Activated naive CD4-positive, alpha-beta T cell treated with anti-CD3 and anti-CD28 coated beads, Interleukin-2, amount 10 ng/mL, durations not matched to agents 7 days and 5 days (primary cell): ENCODE results near the gene UBE2S.

Source experiments
- CTCF ChIA-PET: fragments of 350-600 bp; sonication (Branson Sonifier 250); formaldehyde crosslinking; loops from one replicate; lab custom pipeline; 2021; ENCODE audit warnings: antibody characterized with exemption; lab: Charles Lee
- DNase-seq: peaks from one replicate; pipeline ENCODE4 v3.0.0-alpha.2; 2020
- H3K27ac Mint-ChIP-seq: one replicate; pipeline ENCODE4 v1.8.0; 2021; ENCODE audit warnings: mild to moderate bottlenecking, moderate library complexity, mixed read lengths
- H3K27me3 Mint-ChIP-seq: one replicate; pipeline ENCODE4 v1.8.0; 2021; ENCODE audit warnings: mild to moderate bottlenecking, mixed read lengths
- H3K36me3 Mint-ChIP-seq: one replicate; pipeline ENCODE4 v1.8.0; 2021; ENCODE audit warnings: mixed read lengths
- H3K4me1 Mint-ChIP-seq: one replicate; pipeline ENCODE4 v1.8.0; 2021; ENCODE audit warnings: mixed read lengths
- H3K4me3 Mint-ChIP-seq: one replicate; pipeline ENCODE4 v1.8.0; 2021; ENCODE audit warnings: mild to moderate bottlenecking, moderate library complexity, mixed read lengths
- H3K9me3 Mint-ChIP-seq: one replicate; pipeline ENCODE4 v1.8.0; 2021; ENCODE audit warnings: mixed read lengths

Gene UBE2S

DNA sequence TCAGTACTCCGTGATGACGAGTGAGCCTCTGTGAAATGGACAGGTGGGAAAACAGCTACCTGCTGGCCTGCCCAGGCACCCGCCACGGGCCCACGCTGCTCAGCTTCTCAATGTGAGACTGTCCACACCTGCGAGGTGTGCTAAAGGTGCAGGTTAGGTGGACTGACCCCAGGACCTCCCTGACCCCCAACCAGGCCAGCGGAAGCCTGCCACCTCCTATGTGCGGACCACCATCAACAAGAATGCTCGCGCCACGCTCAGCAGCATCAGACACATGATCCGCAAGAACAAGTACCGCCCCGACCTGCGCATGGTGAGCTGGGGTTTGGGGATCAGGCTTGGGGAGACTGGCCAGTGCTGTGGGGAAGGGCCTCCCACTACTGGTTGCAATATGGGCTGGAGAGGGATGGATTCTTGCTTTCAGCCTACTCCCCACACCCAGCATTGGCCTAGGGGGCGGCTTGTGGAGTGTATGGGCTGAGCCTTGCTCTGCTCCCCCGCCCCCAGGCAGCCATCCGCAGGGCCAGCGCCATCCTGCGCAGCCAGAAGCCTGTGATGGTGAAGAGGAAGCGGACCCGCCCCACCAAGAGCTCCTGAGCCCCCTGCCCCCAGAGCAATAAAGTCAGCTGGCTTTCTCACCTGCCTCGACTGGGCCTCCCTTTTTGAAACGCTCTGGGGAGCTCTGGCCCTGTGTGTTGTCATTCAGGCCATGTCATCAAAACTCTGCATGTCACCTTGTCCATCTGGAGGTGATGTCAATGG lies 19.7 kb downstream of the UBE2S start:
- no peaks in the 10 kb centered on the region for H3K9me3 Mint-ChIP-seq
- peaks cover 50% of the 10 kb centered on the region for H3K36me3 Mint-ChIP-seq
- H3K4me3 Mint-ChIP-seq: peak overlapping the region; percentile 97
- no peaks in the 10 kb centered on the region for H3K27me3 Mint-ChIP-seq
- DNase-seq: no peak
- H3K4me1 Mint-ChIP-seq: peaks cover 61% of the 10 kb centered on the region
- no peak overlapping the region for H3K27ac Mint-ChIP-seq
- CTCF ChIA-PET: interaction anchor here (1.3 to 1.6 kb wide), 2 partner anchors 9 to 116 kb away, joined by 3 to 4 read pairs; no protein-coding TSS in a partner anchor

DNA sequence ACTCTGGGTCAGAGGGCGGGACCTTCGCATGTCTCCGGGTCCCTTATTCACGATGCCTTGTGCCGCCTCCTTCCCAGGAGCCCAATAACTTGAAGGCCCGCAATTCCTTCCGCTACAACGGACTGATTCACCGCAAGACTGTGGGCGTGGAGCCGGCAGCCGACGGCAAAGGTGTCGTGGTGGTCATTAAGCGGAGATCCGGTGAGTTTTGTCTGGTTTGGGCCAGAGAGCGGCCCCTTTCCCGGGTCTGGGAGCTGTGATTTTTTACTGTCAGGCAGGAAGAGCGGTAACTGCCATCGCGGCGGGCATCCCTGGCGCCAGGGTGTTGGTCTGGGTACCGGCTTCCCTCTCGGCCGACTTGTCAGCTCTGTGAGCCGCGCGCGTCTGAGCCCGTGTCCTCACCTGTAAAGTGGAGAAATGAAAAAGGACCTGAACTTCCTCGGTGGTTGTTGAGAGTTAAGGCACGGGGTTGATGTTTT lies 21.1 kb downstream of the UBE2S start:
- Mint-ChIP-seq H3K27me3 (no peaks in the 10 kb centered on the region), H3K27ac (peak overlapping the region; percentile 97), H3K36me3 (peaks cover 58% of the 10 kb centered on the region), H3K4me3 (peak overlapping the region; percentile 97), H3K4me1 (peaks cover 75% of the 10 kb centered on the region), H3K9me3 (no peaks in the 10 kb centered on the region)
- CTCF ChIA-PET: interaction anchor here (1.0 to 1.6 kb wide), 3 partner anchors 11 to 117 kb away, joined by 3 to 4 read pairs (median 3); no protein-coding TSS in a partner anchor
- DNase-seq: no peak

DNA sequence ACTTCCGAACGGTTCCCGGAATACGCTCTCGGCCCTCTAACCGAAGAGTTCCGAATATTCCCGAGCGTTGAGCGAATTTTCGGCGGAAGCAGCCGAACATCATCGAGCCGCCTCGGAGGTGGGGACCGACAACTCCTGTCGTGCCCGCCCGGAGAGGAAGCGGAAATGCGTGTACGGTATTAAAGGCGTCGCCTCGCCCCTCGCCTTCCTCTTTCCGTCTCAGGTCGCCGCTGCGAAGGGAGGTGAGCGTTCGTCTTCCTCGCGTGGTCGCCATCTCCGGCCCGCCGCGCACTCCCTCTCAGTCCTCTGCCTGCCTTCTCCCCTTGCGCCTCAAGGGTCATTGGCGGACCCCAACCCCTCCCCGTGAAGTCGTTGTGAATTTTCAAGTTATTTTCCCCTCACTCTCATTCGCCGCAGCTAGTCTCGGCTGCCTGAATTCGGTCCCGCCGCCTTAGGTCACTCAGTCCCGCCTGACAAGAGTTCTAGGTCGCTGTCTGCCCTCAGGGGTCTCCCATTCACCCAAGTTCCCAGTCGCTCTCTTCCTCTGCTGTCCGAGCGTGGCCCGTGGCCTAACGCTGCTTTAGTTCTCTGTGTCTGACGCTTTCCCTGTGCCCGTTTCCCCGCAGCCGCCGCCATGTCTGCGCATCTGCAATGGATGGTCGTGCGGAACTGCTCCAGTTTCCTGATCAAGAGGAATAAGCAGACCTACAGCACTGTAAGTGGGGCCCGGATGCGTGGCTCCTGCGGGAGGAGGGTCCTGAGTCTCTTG lies 21.7 kb downstream of the UBE2S start, which contains the start of gene RPL28:
Gene RPL28 (plus strand): TSS at position 209 of the 769 bp plus-strand sequence. CDS start 426 bp downstream, at position 635.
- Mint-ChIP-seq H3K27me3 (no peaks in the 10 kb centered on the region), H3K27ac (peak within 1 kb of the TSS; percentile 97), H3K9me3 (no peaks in the 10 kb centered on the region), H3K4me1 (peaks cover 76% of the 10 kb centered on the region), H3K4me3 (peak within 1 kb of the TSS; percentile 97), H3K36me3 (peaks cover 60% of the 10 kb centered on the region)
- CTCF ChIA-PET: interaction anchor here (1.0 kb wide), 1 partner anchor 19 kb away, joined by 3 read pairs; no protein-coding TSS in a partner anchor
- peak; percentile 98 for DNase-seq

DNA sequence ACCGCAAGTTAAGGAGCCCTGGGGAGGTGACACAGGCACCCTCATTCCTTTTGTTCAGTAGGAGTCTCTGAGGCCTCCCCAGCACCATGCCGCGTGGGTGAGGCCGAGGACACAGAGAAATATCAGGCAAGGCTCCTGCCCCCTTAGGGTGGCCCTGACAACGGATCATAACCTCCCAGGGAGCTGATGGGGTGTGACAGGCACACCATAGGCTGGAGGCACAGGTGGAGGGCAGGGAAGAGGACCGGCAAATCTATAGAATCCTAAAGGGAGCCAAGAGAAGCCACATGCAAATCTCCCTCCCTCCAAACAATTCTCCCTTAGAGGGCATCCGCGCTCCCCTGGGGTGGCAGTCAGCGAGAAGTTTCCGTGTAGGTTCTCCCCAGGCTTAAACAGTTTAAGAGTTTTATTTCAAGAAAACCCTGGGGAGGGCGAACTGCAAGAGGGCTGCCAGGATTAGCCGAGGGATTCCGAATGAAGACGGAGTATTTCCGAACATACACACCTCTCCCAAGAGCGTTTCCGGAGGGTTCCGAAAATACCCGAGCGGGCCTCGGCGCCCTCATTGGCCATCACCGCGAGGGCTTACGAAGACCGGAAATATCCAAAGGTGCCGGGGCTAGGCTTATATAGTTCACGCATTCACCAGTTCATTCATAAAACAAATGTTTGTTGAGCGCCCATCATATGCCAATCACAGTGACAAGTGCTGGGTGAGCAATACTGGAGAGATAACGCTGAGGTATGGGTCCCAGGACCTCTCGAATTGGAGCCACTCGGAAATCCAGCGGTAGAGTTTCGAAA lies 22.5 kb downstream of the UBE2S start:
- Mint-ChIP-seq H3K27ac (peak overlapping the region; percentile 97), H3K4me3 (peak overlapping the region; percentile 97), H3K9me3 (no peaks in the 10 kb centered on the region), H3K4me1 (peaks cover 70% of the 10 kb centered on the region), H3K36me3 (peaks cover 54% of the 10 kb centered on the region), H3K27me3 (no peaks in the 10 kb centered on the region)
- peak; percentile 98 for DNase-seq
- CTCF ChIA-PET: interaction anchor here (0.9 to 3.1 kb wide), 7 partner anchors 19 to 131 kb away, joined by 3 to 25 read pairs (median 5); partner anchors contain the start of gene KMT5C

DNA sequence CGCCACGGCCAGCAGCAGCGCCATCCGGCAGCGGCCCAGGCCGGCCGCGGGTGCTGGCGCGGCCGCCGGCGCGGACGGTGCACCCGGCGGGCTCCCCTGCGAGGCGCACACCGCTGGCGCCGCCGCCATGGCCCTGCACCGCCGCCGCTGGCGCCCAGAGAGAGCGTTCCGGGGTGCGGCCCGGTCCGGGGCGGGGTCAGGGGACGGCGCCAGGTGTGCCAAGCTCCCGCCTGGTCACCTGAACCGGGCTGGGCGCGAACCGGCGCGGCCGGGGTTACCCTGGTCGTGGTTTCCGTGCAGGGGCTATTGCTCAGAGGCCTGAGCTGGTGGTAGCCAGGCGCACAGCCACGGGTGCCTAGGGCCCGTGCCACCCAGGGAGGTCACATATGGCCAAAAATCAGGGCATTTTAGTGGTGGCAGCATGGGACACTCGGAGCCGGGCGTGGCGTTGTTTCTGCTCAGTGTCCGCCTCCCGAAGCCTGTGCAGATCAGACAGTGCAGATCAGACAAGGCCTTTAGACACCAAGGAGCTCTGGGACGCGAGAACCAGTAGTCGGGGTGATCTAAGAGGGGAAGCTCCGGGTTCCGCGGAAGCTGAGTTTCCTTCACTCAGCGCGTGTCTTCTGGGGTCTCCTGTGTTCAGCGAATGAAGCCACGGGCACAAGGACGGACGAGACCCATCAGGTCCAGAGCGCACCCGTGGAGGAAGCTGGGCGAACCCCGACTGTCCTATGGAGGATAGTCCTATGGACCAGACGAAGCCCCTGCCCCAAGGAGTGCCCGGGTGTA lies 23.3 kb downstream of the UBE2S start, which contains the start of gene TMEM238:
Gene TMEM238 (minus strand): TSS at position 162 of the 789 bp plus-strand sequence. CDS start 33 bp downstream, at position 129.
- Mint-ChIP-seq H3K4me3 (peak within 1 kb of the TSS; percentile 97), H3K9me3 (no peaks in the 10 kb centered on the region), H3K36me3 (peaks cover 50% of the 10 kb centered on the region), H3K27ac (peak within 1 kb of the TSS; percentile 97), H3K4me1 (peaks cover 63% of the 10 kb centered on the region), H3K27me3 (no peaks in the 10 kb centered on the region)
- DNase-seq: peak; percentile 64
- CTCF ChIA-PET: interaction anchor here (0.9 to 3.1 kb wide), 8 partner anchors 24 to 130 kb away, joined by 3 to 25 read pairs (median 4); partner anchors contain the start of gene KMT5C

DNA sequence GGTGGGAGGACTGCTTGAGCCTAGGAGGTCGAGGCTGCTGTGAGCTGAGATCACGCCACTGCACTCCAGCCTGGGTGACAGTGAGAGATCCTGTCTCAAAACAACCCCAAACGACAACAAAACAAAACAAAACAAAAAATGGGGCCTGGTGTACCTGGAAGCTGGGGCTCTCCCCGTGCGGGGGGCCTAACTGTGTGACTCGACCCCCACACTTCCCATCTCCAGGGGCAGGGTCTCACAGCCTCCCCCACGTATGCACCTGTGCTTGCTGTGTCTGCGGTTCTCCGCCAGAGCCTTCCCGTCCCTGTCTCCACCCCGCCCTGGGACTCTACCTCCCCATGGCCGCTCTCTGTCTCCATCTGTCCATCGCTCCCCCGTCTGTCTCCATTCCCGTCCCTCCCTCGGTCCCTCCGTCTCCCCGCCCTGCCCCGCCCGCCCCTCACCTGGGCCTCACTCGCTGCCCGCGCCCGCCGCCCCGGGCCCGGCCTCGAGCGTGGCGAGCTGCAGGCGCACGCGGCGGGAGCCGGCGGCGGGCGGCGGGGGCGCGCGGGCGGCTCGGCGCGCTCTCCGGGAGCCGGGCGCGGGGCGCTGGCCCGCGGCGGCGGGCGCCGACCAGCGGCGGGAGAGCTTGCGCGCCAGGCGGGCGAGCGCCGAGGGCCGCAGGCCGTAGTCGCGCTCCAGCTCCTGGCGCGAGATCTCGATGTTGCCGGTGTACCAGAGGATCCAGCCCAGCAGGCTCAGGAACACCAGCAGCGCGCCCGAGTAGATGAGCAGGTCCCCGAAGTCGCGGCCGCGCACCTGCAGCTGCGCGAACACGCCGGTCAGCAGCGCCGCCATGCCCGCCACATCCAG lies 24.1 kb downstream of the UBE2S start:
- DNase-seq: peak; percentile 67
- CTCF ChIA-PET: interaction anchor here (0.5 to 3.1 kb wide), 8 partner anchors 25 to 176 kb away, joined by 3 to 25 read pairs (median 4); partner anchors contain the start of gene KMT5C
- H3K27ac Mint-ChIP-seq: peak overlapping the region; percentile 93
- H3K4me1 Mint-ChIP-seq: peaks cover 55% of the 10 kb centered on the region
- H3K4me3 Mint-ChIP-seq: peak overlapping the region; percentile 90
- H3K36me3 Mint-ChIP-seq: peaks cover 45% of the 10 kb centered on the region
- H3K9me3 Mint-ChIP-seq: no peaks in the 10 kb centered on the region
- H3K27me3 Mint-ChIP-seq: no peaks in the 10 kb centered on the region

DNA sequence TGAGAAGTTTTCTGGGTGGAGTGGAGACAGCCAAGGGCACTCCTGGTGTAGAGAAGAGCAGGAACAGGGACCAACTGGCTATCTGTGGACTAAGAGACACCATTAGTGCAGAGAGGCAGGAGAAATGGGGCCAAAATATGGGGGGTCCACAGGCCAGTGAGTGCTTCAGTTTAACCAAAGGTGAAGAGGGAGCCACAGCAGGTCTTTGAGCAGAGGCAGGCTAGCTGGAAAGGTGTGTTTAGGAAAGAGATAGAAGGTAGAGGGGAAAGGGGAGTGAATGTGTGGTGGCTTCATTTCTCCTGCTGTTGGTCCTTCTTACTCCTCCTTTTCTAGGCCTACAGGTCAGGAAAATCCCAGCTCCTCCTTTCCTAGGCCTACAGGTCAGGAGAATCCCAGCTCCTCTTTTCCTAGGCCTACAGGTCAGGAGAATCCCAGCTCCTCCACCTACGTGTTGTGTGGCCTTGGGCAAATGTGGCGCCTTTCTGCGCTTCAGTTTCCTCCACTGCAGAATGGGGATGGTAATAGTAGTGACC lies 25.0 kb downstream of the UBE2S start:
- Mint-ChIP-seq H3K4me3 (peak overlapping the region; percentile 90), H3K27ac (peak overlapping the region; percentile 93), H3K4me1 (peaks cover 46% of the 10 kb centered on the region), H3K9me3 (no peaks in the 10 kb centered on the region), H3K27me3 (peaks cover 4% of the 10 kb centered on the region), H3K36me3 (peaks cover 36% of the 10 kb centered on the region)
- CTCF ChIA-PET: interaction anchor here (2.7 to 3.1 kb wide), 2 partner anchors 81 to 91 kb away, joined by 13 to 25 read pairs; no protein-coding TSS in a partner anchor
- DNase-seq: no peak

DNA sequence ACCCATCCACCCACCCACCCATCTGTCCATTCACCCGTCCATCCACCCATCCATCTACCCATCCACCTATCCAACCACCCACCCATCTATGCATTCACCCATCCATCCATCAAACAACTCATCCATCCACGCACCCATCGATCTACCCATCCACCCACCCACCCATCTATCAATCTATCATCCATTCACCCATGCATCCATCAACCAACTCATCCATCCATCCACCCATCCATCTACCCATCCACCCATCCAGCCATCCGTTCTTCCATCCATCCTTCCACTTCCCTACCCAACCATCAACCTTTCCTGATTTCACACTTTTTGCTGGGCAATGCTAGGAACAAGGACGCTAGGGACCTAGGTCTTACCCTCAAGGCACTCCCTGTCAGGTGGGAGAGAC lies 25.6 kb downstream of the UBE2S start:
- no peaks in the 10 kb centered on the region for H3K9me3 Mint-ChIP-seq
- peak overlapping the region; percentile 30 for H3K27ac Mint-ChIP-seq
- H3K4me3 Mint-ChIP-seq: peak overlapping the region; percentile 90
- H3K27me3 Mint-ChIP-seq: peaks cover 10% of the 10 kb centered on the region
- DNase-seq: no peak
- H3K4me1 Mint-ChIP-seq: peaks cover 40% of the 10 kb centered on the region
- CTCF ChIA-PET: no interaction called here
- peaks cover 30% of the 10 kb centered on the region for H3K36me3 Mint-ChIP-seq

DNA sequence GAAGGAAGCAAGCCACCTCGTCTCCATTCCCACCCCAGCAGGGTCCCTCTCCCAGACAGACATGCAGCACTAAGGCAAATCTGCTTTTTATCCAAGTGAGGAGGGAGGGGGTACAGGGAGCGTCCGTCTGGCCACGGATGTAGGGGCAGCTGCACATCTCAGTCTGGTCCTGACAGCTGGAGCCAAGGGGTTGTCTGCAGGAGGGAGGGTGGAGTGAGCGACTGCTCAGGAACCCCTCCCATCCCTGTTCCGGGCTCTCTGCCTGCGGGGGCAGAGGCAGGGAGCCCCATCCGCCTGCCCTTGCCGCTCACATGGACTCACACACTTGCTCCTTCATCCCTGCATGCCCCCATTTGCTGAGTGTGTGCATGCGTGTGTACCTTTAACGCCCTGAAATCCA lies 28.4 kb downstream of the UBE2S start:
- no peak for DNase-seq
- H3K9me3 Mint-ChIP-seq: no peaks in the 10 kb centered on the region
- CTCF ChIA-PET: no interaction called here
- peaks cover 16% of the 10 kb centered on the region for H3K36me3 Mint-ChIP-seq
- peaks cover 36% of the 10 kb centered on the region for H3K27me3 Mint-ChIP-seq
- H3K27ac Mint-ChIP-seq: no peak overlapping the region
- H3K4me1 Mint-ChIP-seq: peaks cover 22% of the 10 kb centered on the region
- H3K4me3 Mint-ChIP-seq: no peak overlapping the region

DNA sequence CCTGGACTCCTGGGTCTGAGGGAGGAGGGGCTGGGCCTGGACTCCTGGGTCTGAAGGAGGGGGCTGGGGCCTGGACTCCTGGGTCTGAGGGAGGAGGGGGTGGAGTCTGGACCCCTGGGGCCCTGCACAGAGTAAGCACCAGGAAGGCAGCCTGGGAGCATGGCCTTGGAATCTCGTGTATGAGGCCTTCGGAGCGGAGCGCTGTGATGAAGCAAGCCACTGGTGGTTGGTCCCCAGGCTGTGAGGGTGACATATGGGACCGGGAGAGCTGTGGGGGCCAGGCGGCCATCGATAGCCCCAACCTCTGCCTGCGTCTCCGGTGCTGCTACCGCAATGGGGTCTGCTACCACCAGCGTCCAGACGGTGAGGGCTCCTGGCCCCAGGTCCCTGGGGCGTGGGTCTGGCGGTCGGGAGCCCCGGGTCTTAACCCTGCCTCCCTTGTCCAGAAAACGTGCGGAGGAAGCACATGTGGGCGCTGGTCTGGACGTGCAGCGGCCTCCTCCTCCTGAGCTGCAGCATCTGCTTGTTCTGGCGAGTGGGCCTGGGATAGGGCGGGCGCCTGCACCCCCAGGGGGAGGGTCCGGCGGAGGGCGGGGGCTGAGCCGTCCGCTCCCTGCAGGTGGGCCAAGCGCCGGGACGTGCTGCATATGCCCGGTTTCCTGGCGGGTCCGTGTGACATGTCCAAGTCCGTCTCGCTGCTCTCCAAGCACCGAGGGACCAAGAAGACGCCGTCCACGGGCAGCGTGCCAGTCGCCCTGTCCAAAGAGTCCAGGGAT lies 30.0 kb downstream of the UBE2S start:
- Mint-ChIP-seq H3K27me3 (peaks cover 52% of the 10 kb centered on the region), H3K27ac (no peak overlapping the region), H3K36me3 (peaks cover 14% of the 10 kb centered on the region), H3K4me1 (peaks cover 13% of the 10 kb centered on the region), H3K4me3 (no peak overlapping the region), H3K9me3 (no peaks in the 10 kb centered on the region)
- CTCF ChIA-PET: interaction anchor here (0.7 kb wide), 1 partner anchor 430 kb away, joined by 3 read pairs; no protein-coding TSS in a partner anchor
- no peak for DNase-seq

DNA sequence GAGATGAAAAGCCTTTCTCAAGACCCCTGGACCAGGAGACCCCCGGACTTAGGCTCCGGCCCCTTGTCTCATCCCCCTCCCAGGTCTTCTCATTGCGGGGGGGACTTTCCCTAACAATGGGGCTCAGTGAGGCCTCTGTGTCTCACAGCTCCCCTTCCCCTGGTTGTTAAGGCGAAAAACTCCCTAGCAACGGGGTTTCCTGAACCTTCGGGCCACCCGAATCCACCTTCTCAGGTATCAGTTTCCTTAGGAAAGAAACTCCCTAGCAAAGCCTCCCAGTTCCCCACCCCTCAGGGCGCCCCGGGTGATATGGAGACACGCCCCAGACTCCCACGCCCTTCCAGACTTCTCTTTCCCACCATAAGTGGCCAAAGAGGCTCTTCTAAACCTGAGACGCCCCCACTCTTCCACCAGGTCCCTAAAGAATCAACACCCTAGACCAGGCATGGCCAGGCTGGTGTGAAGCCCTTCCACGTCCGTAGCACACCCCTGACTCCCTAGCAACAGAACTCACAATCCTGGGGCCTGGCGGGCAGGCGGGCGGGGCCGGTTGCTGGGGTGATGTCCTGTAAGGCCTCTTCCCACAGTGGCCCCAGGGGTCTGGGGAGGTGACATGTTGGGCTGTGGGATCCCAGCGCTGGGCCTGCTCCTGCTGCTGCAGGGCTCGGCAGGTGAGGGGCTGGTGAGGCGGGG lies 31.2 kb downstream of the UBE2S start, which contains the start of gene TMEM190:
Gene TMEM190 (plus strand): TSS at position 586 of the 693 bp plus-strand sequence. CDS start 28 bp downstream, at position 614.
- H3K36me3 Mint-ChIP-seq: peaks cover 3% of the 10 kb centered on the region

More for the DNA sequence above, 31.2 kb downstream of the UBE2S start, which contains the start of gene TMEM190:
- no peak for DNase-seq
- H3K4me1 Mint-ChIP-seq: peaks cover 1% of the 10 kb centered on the region
- H3K4me3 Mint-ChIP-seq: no peak within 1 kb of the TSS
- H3K27ac Mint-ChIP-seq: peak within 1 kb of the TSS; percentile 14
- H3K27me3 Mint-ChIP-seq: peaks cover 64% of the 10 kb centered on the region
- H3K9me3 Mint-ChIP-seq: no peaks in the 10 kb centered on the region
- CTCF ChIA-PET: no interaction called here
